Hepatocyte (in vitro differentiated cells): ENCODE measurements around the gene PRKG1. TPM values are rescaled to one million over a fixed set of nuclear protein-coding genes. Genes with fewer than 3 reads are reported as not detected.

ENCODE experiments used
- DNase-seq: peaks from one replicate; pipeline ENCODE4 v3.0.0-alpha.2; 2016; ENCODE audit warnings: low spot score
- H2AFZ ChIP-seq: fragments of 200-600 bp; sonication (generic); 2 replicates; pipeline ENCODE4 v1.6.0; 2016; ENCODE audit warnings: antibody characterized with exemption, mild to moderate bottlenecking
- H3K27ac ChIP-seq: fragments of 200-600 bp; sonication (generic); 2 replicates; pipeline ENCODE4 v1.5.1; 2016; ENCODE audit warnings: mild to moderate bottlenecking
- H3K27me3 ChIP-seq: fragments of 200-600 bp; sonication (generic); 2 replicates; pipeline ENCODE4 v1.6.1; 2016
- H3K36me3 ChIP-seq: fragments of 200-600 bp; sonication (generic); replicated peaks from 2 replicates; pipeline ENCODE4 v1.5.1; 2016; ENCODE audit warnings: low read depth; ENCODE audit not compliant: insufficient read depth
- H3K4me1 ChIP-seq: fragments of 200-600 bp; sonication (generic); 2 replicates; pipeline ENCODE4 v1.5.1; 2016; ENCODE audit warnings: mild to moderate bottlenecking, moderate library complexity; ENCODE audit not compliant: insufficient read depth
- H3K4me2 ChIP-seq: fragments of 200-600 bp; sonication (generic); 2 replicates; pipeline ENCODE4 v1.6.0; 2016
- H3K4me3 ChIP-seq: fragments of 200-600 bp; sonication (generic); 2 replicates; pipeline ENCODE4 v1.5.1; 2016; ENCODE audit warnings: mild to moderate bottlenecking
- H3K79me2 ChIP-seq: fragments of 200-600 bp; sonication (generic); 2 replicates; pipeline ENCODE4 v1.6.0; 2017; ENCODE audit warnings: mild to moderate bottlenecking
- H3K9me2 ChIP-seq: fragments of 200-600 bp; sonication (generic); replicated peaks from 2 replicates; pipeline ENCODE4 v1.6.0; 2017; ENCODE audit warnings: mild to moderate bottlenecking; ENCODE audit not compliant: insufficient read depth
- H3K9me3 ChIP-seq: fragments of 200-600 bp; sonication (generic); 2 replicates; pipeline ENCODE4 v1.5.1; 2016; ENCODE audit warnings: low read depth, mild to moderate bottlenecking
- H4K20me1 ChIP-seq: fragments of 200-600 bp; sonication (generic); 2 replicates; pipeline ENCODE4 v1.6.0; 2016; ENCODE audit warnings: mild to moderate bottlenecking; ENCODE audit not compliant: insufficient read depth, poor library complexity, severe bottlenecking
- CTCF ChIP-seq: fragments of 200-600 bp; sonication (generic); IDR thresholded peaks from 2 replicates; pipeline ENCODE4 v1.5.1; 2016; ENCODE audit warnings: antibody characterized with exemption, mild to moderate bottlenecking; ENCODE audit not compliant: poor library complexity
- EZH2 ChIP-seq: fragments of 200-600 bp; sonication (generic); IDR thresholded peaks from 2 replicates; pipeline ENCODE4 v1.6.1; 2016; ENCODE audit warnings: antibody characterized with exemption, mild to moderate bottlenecking, borderline replicate concordance
- EZH2phosphoT487 ChIP-seq: fragments of 200-600 bp; sonication (generic); IDR thresholded peaks from one replicate; pipeline ENCODE4 v1.6.1; 2018; ENCODE audit warnings: antibody characterized with exemption, mild to moderate bottlenecking, low read depth, moderate library complexity; ENCODE audit not compliant: unreplicated experiment, severe bottlenecking
- whole genome bisulfite sequencing: methylation state at CpG from one replicate; pipeline ENCODE4 v1.1.6; 2016; ENCODE audit warnings: low lambda C conversion rate; ENCODE audit errors: missing lambda C conversion rate; 5-methylcytosine and 5-hydroxymethylcytosine counted together
- polyA plus RNA-seq: library from polyadenylated mRNA; unstranded; fragments of >200 nt; fragmentation: Nextera tagmentation; extraction: Ambion mirVana; gene quantifications from 2 replicates; pipeline ENCODE4 v1.2.1, GENCODE V29; 2016
- total RNA-seq: library from RNA; depleted of rRNA; stranded (reverse); fragments of >200 nt; gene quantifications from 2 replicates; pipeline ENCODE4 v1.2.3, GENCODE V29; 2014

PRKG1 gene
- total and polyA plus RNA-seq, 2 experiments from 2014 or later = 4.0 to 8.1 TPM

- Histone ChIP-seq H3K4me3 (no peak overlapping the region), H3K4me2 (no peak overlapping the region)
- WGBS = 71% methylated on average over 4 of the region's 4 CpGs
Observed at GRCh38 chr10:51423121-51423452, 348.8 kb downstream of the PRKG1 start.

GRCh38 chr10:51425431-51425830 is 351.1 kb downstream of the PRKG1 start:
- DNase-seq = no peak
- Histone ChIP-seq H2AFZ (no peak overlapping the region), H3K4me1 (no peaks in the 10 kb centered on the region), H3K9me3 (no peaks in the 10 kb centered on the region), H3K36me3 (no peaks in the 10 kb centered on the region), H3K27ac (no peak overlapping the region), H3K4me2 (no peak overlapping the region), H3K27me3 (no peaks in the 10 kb centered on the region), H3K4me3 (no peak overlapping the region), H3K9me2 (no peaks in the 10 kb centered on the region), H3K79me2 (no peaks in the 10 kb centered on the region), H4K20me1 (no peaks in the 10 kb centered on the region)
- 62% methylated on average over 3 of the region's 3 CpGs for WGBS
- TF ChIP-seq EZH2phosphoT487 = no peak
- TF ChIP-seq CTCF = no peak
- TF ChIP-seq EZH2 = no peak

More at GRCh38 chr10:51423121-51423452, 348.8 kb downstream of the PRKG1 start:
- Histone ChIP-seq H3K27me3 (no peaks in the 10 kb centered on the region), H3K27ac (no peak overlapping the region), H3K36me3 (no peaks in the 10 kb centered on the region), H3K9me2 (no peaks in the 10 kb centered on the region), H2AFZ (no peak overlapping the region), H3K4me1 (no peaks in the 10 kb centered on the region), H3K9me3 (no peaks in the 10 kb centered on the region), H3K79me2 (no peaks in the 10 kb centered on the region), H4K20me1 (no peaks in the 10 kb centered on the region)
- no peak for TF ChIP-seq EZH2phosphoT487
- TF ChIP-seq CTCF = no peak
- no peak for TF ChIP-seq EZH2
- DNase-seq = no peak

GRCh38 chr10:51427758-51428157 is 353.5 kb downstream of the PRKG1 start:
- Histone ChIP-seq H2AFZ (no peak overlapping the region), H3K4me1 (no peaks in the 10 kb centered on the region), H3K36me3 (no peaks in the 10 kb centered on the region), H4K20me1 (no peaks in the 10 kb centered on the region), H3K9me2 (no peaks in the 10 kb centered on the region), H3K27me3 (no peaks in the 10 kb centered on the region), H3K79me2 (no peaks in the 10 kb centered on the region), H3K4me2 (no peak overlapping the region), H3K9me3 (no peaks in the 10 kb centered on the region), H3K27ac (no peak overlapping the region), H3K4me3 (no peak overlapping the region)
- 98% methylated on average over 2 of the region's 2 CpGs for WGBS
- TF ChIP-seq EZH2phosphoT487 (no peak), EZH2 (no peak), CTCF (no peak)
- no peak for DNase-seq

- DNase-seq = no peak
- no peaks in the 10 kb centered on the region for H3K9me3 ChIP-seq
- H3K27ac ChIP-seq = no peak overlapping the region
- no peaks in the 10 kb centered on the region for H3K27me3 ChIP-seq
- no peaks in the 10 kb centered on the region for H3K9me2 ChIP-seq
- no peak overlapping the region for H3K4me3 ChIP-seq
- H3K4me1 ChIP-seq = no peaks in the 10 kb centered on the region
- no peaks in the 10 kb centered on the region for H3K36me3 ChIP-seq
- H3K79me2 ChIP-seq = no peaks in the 10 kb centered on the region
- H3K4me2 ChIP-seq = no peak overlapping the region
- H4K20me1 ChIP-seq = no peaks in the 10 kb centered on the region
- 85% methylated on average over 1 of the region's 1 CpG for WGBS
- TF ChIP-seq CTCF (no peak), EZH2phosphoT487 (no peak), EZH2 (no peak)
- no peak overlapping the region for H2AFZ ChIP-seq
Observed at GRCh38 chr10:51430506-51430905, 356.2 kb downstream of the PRKG1 start.
